Breast epithelium (tissue), 3 donors: ENCODE measurements around the gene FST.

Experiments
- CTCF ChIP-seq, 3 donors: fragments of 450-650 bp; IDR thresholded peaks; one replicate each; pipeline ENCODE4 v1.5.1; 2016 to 2017; ENCODE audit warnings: antibody characterized with exemption in 3 of 3, mild to moderate bottlenecking in 3 of 3, moderate library complexity in 3 of 3
- POLR2A ChIP-seq: fragments of 450-650 bp; IDR thresholded peaks from one replicate; pipeline ENCODE4 v1.6.1; 2016; ENCODE audit warnings: antibody characterized with exemption, mild to moderate bottlenecking, moderate library complexity

- TF ChIP-seq CTCF (IDR thresholded peaks at IDR 0.05) (no peak), POLR2A (no peak)
Observed at GRCh38 chr5:53438486-53439472, 41.6 kb upstream of the FST start.
